IPS-15b (cell line): ENCODE data around the gene FHL5.
A peak's percentile ranks its signal among the peaks of the same experiment; 100 is the strongest.

Source experiments
- H3K27me3 ChIP-seq: one replicate; pipeline ENCODE4 v1.6.1; 2013; ENCODE audit warnings: low read length; ENCODE audit not compliant: control insufficient read depth, insufficient read depth
- H3K36me3 ChIP-seq: one replicate; pipeline ENCODE4 v1.6.1; 2013; ENCODE audit warnings: low read length; ENCODE audit not compliant: control insufficient read depth, insufficient read depth
- H3K4me1 ChIP-seq: one replicate; pipeline ENCODE4 v1.6.1; 2013; ENCODE audit warnings: mild to moderate bottlenecking, low read length; ENCODE audit not compliant: control insufficient read depth, insufficient read depth
- H3K4me3 ChIP-seq: one replicate; pipeline ENCODE4 v1.5.1; 2013; ENCODE audit warnings: low read depth, low read length
- H3K9ac ChIP-seq: one replicate; pipeline ENCODE4 v1.6.1; 2013; ENCODE audit warnings: low read depth, mild to moderate bottlenecking, low read length
- H3K9me3 ChIP-seq: one replicate; pipeline ENCODE4 v1.6.1; 2013; ENCODE audit warnings: mild to moderate bottlenecking, low read length; ENCODE audit not compliant: control insufficient read depth, insufficient read depth

FHL5 gene, protein sequence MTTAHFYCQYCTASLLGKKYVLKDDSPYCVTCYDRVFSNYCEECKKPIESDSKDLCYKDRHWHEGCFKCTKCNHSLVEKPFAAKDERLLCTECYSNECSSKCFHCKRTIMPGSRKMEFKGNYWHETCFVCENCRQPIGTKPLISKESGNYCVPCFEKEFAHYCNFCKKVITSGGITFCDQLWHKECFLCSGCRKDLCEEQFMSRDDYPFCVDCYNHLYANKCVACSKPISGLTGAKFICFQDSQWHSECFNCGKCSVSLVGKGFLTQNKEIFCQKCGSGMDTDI

DNA sequence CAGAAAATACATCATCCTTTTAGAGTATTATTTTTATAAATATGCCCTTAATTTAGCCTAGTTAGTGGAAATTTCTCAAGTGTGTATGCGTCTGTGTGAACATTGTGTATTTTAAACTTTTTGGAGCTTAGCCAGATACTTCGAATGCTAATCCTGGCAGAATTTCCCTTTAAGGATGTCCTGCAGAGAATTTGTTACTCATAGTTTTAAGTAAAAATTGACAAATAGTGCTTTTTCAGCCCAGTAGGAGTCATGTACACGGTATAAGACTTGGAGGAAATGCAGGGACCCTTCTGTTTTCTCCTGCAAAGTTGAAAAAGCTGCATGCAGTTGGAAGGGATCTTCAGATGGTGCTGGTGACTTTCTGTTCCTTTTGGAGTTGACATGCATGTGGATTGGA, at the start of gene FHL5:
Gene FHL5, plus strand, starts transcription at position 243 of the 400 bp plus-strand sequence. CDS start 40,486 bp downstream, outside the sequence.
- Histone ChIP-seq H3K4me3 (no peak within 1 kb of the TSS), H3K36me3 (no peaks in the 10 kb centered on the region), H3K9me3 (no peaks in the 10 kb centered on the region), H3K9ac (no peak within 1 kb of the TSS), H3K27me3 (no peaks in the 10 kb centered on the region), H3K4me1 (peaks cover 3% of the 10 kb centered on the region)

DNA sequence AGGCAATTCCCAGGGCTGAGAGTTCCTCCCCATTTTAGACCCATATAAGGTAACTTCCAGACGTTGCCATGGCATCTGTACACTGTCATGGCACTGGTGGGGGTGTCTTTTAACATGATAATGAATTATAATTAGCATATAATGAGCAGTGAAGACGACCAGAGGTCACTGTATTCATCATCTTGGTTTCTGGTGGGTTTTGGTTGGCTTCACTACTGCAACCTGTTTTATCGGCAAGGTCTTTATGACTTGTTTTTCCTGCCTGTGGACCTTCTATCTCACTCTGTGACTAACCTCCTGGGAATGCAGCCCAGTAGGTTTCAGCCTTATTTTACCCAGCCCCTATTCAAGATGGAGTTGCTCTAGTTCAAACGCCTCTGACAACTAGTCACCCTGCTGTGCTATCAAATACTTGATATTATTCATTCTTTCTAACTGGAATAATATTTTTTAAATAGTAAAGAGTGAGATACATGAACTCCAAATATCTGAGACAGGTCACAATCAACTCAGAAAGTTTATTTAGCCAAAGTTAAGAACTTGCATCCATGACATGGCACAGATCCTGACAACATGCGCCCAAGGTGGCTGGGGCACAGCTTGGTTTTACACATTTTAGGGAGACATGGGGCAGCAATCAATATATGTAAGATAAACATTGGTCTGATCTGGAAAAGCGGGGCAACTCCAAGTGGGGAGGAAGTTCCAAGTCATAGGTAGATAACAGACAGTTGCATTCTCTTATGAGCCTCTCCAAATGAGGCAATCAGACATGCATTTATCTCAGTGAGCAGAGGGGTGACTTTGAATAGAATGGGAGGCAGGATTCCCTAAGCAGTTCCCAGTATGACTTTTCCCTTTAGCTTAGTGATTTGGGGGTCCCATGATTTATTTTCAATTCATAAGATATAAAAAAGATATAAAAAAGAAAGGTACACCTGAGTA, 42.5 kb upstream of the FHL5 start:
- H3K36me3 ChIP-seq, result no peaks in the 10 kb centered on the region
- H3K4me1 ChIP-seq, result peaks cover 4% of the 10 kb centered on the region
- H3K27me3 ChIP-seq, result no peaks in the 10 kb centered on the region

DNA sequence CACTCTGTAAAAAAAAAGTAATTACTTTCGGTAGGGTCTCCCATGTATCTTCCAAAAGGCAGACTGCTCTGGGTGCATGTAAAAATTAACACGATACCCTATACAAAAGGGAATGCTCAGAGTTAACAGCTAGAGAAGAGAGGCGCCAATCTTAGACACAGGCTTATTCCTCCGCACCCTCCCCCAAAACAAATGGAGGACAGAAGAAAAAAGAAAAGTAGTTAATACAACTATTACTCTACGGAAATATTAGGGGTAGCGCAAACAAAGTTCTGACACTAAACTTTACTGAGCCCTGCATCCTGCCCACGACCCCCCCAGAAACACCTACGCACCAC, 41.7 kb upstream of the FHL5 start:
- Histone ChIP-seq H3K36me3 (no peaks in the 10 kb centered on the region), H3K9ac (peak overlapping the region; percentile 91), H3K4me3 (peak overlapping the region; percentile 94), H3K27me3 (no peaks in the 10 kb centered on the region), H3K9me3 (no peaks in the 10 kb centered on the region), H3K4me1 (peaks cover 4% of the 10 kb centered on the region)

More for the DNA sequence above, 42.5 kb upstream of the FHL5 start:
- H3K9me3 ChIP-seq, result no peaks in the 10 kb centered on the region
- peak overlapping the region; percentile 94 for H3K4me3 ChIP-seq
- H3K9ac ChIP-seq, result no peak overlapping the region

DNA sequence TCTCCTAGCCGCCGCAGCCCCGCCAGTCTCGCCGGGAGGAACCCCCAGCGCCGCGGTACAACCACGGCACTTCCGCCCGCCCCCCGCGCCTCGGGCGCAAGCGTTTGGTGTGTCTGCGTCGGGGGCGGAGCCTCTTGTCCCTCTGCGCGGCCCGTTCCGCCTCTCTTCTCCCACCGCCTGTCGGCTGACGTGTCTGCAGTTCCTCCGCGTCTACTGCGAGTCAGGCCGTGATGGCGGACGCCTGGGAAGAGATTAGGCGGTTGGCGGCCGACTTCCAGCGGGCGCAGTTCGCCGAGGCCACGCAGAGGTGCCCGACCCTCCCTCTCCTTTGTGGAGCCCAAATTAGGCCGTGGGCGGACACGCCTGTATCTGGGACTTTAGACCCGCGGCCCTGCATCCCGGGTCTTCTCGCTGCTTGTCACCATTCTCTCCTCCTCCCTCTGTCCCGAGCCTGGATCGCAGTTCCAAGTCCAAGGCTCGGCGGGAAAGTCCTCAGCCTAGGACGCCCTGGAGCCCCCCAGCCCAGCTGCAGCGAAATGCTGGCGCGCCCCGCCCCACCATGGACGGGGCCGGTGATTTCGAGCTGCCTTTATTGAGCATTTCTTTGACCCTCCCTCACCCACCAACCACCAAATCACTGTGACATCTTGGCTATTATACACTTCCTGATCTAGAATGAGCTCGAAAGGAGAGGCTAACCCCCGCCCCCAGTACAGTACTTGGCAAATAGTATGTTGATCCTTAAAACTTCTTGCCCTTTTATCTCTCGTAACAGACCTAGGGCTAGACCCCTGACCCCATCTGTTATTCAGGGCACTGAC, 41.1 kb upstream of the FHL5 start, which contains the start of gene UFL1:
Gene UFL1, plus strand, starts transcription at position 163 of the 821 bp plus-strand sequence. Its CDS starts 68 bp downstream, at position 231.
- Histone ChIP-seq H3K4me1 (peaks cover 4% of the 10 kb centered on the region), H3K9me3 (no peaks in the 10 kb centered on the region), H3K4me3 (peak within 1 kb of the TSS; percentile 94), H3K36me3 (no peaks in the 10 kb centered on the region), H3K27me3 (no peaks in the 10 kb centered on the region), H3K9ac (peak within 1 kb of the TSS; percentile 91)

DNA sequence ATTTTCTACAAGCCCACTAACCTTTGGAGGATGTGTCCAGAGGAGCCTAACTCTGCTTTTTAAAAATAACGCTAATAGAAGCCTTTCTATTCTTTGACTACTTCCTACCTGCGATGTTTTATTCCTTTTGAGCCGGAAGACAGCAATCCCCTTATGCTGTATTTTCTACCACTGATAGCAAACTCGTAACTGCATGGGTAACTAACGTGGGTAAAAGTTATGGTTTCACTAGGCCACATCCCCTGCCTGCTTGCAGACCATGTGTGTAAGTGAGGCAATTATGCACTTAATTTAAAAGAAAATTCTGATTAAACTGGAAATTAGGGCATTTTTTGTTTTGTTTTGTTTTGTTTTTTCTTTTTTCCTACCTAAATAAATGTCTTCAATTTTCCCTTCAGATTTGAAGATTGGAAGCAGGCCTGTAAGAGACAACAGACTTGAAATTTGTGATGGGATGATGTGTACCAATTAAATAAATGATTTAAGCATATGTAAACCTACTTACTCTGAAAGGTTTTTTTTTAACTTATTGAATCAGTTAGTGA, 40.4 kb upstream of the FHL5 start:
- no peaks in the 10 kb centered on the region for H3K9me3 ChIP-seq
- H3K4me1 ChIP-seq, result peaks cover 4% of the 10 kb centered on the region
- H3K36me3 ChIP-seq, result no peaks in the 10 kb centered on the region
- no peaks in the 10 kb centered on the region for H3K27me3 ChIP-seq
- H3K4me3 ChIP-seq, result peak overlapping the region; percentile 94
- H3K9ac ChIP-seq, result peak overlapping the region; percentile 91

DNA sequence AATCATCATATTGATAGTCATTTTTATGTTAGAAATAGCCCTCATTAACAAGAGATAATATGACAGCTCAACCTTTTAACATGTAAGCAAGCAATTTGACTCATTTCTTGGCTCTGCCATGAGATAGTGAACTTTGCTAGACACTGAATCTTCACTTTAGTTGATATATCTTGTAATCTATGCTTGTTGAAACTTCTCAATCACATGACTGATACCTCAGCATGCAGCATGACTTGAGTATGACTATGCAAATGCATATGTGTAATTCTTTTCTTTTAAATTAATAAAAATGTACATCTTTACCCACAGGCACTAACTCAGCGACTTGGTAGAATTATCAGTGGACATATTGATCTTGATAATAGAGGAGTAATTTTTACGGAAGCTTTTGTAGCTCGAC, 34.7 kb upstream of the FHL5 start:
- Histone ChIP-seq H3K9ac (no peak overlapping the region), H3K27me3 (no peaks in the 10 kb centered on the region), H3K36me3 (peaks cover 11% of the 10 kb centered on the region), H3K4me3 (no peak overlapping the region), H3K9me3 (no peaks in the 10 kb centered on the region), H3K4me1 (no peaks in the 10 kb centered on the region)

DNA sequence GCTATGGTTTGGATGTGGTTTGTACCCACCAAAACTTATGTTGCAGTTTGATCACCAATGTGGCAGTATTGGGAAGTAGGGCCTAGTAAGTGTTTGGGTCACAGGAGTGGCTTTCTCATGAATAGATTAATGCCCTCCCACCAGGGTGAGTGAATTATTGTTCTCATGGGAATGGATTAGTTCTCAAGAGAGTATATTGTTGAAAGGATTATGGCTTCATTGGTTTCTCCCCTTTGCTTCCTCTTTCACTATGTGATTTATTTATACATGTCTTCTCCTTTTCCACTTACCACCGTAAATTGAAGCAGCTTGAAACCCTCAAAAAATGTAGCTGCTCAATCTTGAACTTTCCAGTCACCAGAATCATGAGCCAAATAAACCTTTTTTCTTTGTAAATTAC, 30.5 kb upstream of the FHL5 start:
- no peaks in the 10 kb centered on the region for H3K9me3 ChIP-seq
- peaks cover 11% of the 10 kb centered on the region for H3K36me3 ChIP-seq
- H3K9ac ChIP-seq, result no peak overlapping the region
- H3K27me3 ChIP-seq, result no peaks in the 10 kb centered on the region
- no peaks in the 10 kb centered on the region for H3K4me1 ChIP-seq
- no peak overlapping the region for H3K4me3 ChIP-seq

DNA sequence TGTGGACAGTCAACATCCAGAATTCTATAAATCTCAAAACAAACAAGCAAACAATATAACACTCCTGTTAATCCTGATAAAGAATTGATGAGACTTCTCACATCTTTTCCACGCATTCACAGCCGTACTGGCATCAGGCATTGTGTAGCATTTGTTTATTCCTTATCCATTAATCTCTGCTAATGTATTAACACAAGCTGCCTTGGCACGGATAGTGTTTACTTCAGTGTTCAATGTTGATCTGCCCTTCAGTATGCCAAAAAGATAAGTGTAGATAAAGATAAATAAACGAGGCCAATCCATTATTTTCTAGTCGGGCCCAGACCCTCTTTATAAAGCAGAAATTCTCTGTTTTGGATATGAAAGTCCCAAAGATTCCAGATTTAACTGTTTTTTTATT, 25.2 kb upstream of the FHL5 start:
- no peaks in the 10 kb centered on the region for H3K36me3 ChIP-seq
- no peaks in the 10 kb centered on the region for H3K4me1 ChIP-seq
- H3K9ac ChIP-seq, result no peak overlapping the region
- no peaks in the 10 kb centered on the region for H3K27me3 ChIP-seq
- no peaks in the 10 kb centered on the region for H3K9me3 ChIP-seq
- H3K4me3 ChIP-seq, result no peak overlapping the region

DNA sequence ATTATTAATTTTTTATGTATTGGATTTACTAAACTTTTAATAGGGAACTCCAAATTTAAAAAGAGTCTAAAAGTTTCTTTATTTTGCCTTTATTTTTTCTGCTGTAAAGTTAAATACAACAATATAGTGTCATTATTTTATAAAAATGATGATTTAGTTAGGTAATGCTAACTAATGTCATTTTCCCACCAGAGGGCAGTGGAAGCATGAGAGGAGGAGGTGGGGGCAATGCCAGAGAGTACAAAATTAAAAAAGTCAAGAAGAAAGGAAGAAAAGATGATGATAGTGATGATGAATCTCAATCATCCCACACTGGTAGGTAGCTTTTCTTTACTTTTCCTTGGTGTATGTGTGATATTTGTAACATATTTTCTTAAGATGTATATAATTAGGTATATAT, 20.2 kb upstream of the FHL5 start:
- Histone ChIP-seq H3K9me3 (no peaks in the 10 kb centered on the region), H3K36me3 (peaks cover 3% of the 10 kb centered on the region)

DNA sequence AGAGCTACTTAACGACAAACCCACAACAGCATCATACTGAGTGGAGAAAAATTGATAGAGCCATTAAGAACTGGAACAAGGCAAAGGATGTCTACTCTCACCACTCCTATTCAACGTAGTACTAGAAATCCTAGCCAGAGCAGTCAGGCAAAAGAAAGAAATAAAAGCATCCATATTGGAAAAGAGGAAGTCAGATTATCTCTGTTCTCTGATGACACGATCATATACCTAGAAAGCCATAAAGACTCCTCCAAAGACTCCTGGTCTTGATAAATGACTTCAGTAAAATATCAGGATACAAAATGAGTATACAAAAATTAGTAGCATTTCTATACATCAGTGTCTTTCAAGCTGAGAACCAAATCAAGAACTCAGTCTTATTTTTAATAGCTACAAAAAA, 17.0 kb upstream of the FHL5 start:
- Histone ChIP-seq H3K4me3 (no peak overlapping the region), H3K9ac (no peak overlapping the region), H3K4me1 (no peaks in the 10 kb centered on the region), H3K9me3 (no peaks in the 10 kb centered on the region), H3K36me3 (peaks cover 4% of the 10 kb centered on the region), H3K27me3 (no peaks in the 10 kb centered on the region)

More for the DNA sequence above, 20.2 kb upstream of the FHL5 start:
- Histone ChIP-seq H3K9ac (no peak overlapping the region), H3K4me1 (no peaks in the 10 kb centered on the region), H3K27me3 (no peaks in the 10 kb centered on the region), H3K4me3 (no peak overlapping the region)

DNA sequence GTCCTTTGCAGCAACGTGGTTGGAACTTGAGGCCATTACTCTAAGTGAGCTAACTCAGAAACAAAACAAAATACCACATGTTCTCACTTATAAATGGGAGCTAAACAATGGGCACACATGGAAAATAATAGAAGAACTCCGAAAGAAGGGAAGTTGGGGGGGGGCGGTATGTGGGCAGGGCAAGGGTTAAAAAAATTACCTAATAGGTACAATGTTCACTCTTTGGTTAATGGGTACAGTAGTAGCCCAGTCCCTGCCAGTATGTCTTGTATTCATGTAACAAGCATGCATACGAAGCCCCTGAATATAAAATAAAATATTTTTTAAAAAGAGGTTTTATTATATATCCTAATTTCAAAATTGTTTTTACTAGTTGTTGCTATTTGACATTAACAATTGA, 15.3 kb upstream of the FHL5 start:
- Histone ChIP-seq H3K9me3 (no peaks in the 10 kb centered on the region), H3K4me3 (no peak overlapping the region), H3K9ac (no peak overlapping the region), H3K36me3 (peaks cover 6% of the 10 kb centered on the region), H3K27me3 (no peaks in the 10 kb centered on the region), H3K4me1 (no peaks in the 10 kb centered on the region)
